Measurements from ENCODE around the gene PPM1H.

GRCh38 chr12:62601765-62602164, 333.2 kb downstream of the PPM1H start:
- TF ChIP-seq EZH2 (IDR thresholded peaks at IDR 0.05) (no peak), POLR2AphosphoS5 (IDR thresholded peaks at IDR 0.05; ENCODE audit: borderline replicate concordance, low read depth, low read length) (no peak), FOXP2 (optimal IDR thresholded peaks at IDR 0.05; ENCODE audit: control extremely low read depth, extremely low read length, insufficient read depth) (no peak)

Measured in SK-N-MC (cell line).